HG03159 (cell line): ENCODE data around the gene CDK14.
"Not testable (repeated sequence)": the region's sequence is repeated elsewhere in the genome, so short reads cannot be mapped to it uniquely, and the experiment has no call there.

Experiments used
- ATAC-seq: cut with Tn5 transposase; IDR thresholded peaks from one replicate; pipeline ENCODE4 v1.9.1; 2021; ENCODE audit warnings: mild to moderate bottlenecking, moderate library complexity; ENCODE audit not compliant: unreplicated experiment

CDK14 gene

DNA sequence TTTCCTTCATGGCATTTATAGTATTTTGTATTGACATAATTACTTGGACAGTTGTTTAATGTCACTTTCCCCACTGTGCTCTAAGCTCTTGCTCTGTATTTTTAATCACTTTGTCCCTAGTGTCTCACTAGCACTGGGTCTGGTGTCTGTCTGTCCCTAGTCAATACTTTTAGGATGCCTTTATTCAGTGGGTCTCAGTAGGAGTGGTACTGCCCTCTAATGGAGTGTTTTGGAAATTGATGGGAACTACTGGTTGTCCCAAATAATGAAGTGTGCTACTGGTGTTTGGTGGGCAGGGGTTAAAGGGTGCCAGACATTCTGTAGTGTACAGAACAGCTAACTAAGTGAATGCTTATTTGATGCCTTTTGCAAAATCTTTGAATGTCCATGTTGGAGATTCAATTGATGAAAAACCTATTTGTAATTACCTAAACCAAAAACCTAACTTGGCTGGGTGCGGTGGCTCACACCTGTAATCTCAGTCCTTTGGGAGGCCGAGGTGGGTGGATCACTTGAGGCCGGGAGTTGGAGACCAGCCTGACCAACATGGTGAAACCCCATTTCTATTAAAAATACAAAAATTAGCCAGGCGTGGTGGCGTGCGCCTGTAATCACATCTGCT, 33.3 kb downstream of the CDK14 start:
- ATAC-seq = peak; percentile 76

DNA sequence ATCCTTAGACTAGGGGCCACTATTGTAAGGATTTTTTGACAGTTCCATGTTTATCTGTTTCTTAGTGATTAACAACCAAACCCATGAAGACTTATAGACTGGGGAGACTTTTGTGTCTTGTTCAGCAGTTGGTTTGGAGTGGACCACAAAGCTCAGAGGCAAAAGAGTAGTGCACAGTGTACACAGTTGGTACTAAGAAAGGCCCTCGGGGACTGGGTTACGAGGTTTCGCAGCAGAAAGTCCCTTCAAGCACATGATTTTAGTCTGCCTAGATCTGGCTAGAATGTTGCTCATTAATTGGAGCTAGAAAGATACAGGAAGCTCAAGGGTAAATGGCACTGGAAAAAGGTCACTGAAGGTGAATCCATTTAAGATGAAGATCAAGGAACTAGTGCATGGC, 35.4 kb downstream of the CDK14 start:
- no peak for ATAC-seq

DNA sequence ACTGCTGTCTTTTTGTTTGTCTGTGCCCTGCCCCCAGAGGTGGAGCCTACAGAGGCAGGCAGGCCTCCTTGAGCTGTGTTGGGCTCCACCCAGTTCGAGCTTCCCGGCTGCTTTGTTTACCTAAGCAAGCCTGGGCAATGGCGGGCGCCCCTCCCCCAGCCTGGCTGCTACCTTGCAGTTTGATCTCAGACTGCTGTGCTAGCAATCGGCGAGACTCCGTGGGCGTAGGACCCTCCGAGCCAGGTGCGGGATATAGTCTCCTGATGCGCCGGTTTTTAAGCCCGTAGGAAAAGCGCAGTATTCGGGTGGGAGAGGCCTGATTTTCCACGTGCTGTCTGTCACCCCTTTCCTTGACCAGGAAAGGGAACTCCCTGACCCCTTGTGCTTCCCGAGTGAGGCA, 43.6 kb downstream of the CDK14 start:
- not testable (repeated sequence) for ATAC-seq

DNA sequence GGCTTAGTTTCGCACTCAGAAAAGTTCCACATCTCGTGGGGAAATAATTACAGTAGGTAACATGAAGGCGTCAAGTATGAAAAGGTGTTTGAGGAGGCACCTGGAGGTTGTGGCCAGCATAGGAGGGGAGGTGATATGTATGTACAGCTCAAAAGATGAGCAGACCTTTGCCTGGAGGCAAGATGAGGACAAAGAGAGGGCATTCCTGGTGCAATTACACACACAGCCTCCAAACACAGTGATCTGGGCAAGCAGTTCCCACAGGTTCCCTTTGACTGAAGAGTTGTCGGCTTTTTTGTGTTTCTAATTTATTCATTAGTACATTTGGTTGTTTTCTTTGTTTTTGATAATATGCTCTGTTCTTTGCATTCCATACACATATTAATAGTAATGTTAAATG, 46.9 kb downstream of the CDK14 start:
- no peak for ATAC-seq

DNA sequence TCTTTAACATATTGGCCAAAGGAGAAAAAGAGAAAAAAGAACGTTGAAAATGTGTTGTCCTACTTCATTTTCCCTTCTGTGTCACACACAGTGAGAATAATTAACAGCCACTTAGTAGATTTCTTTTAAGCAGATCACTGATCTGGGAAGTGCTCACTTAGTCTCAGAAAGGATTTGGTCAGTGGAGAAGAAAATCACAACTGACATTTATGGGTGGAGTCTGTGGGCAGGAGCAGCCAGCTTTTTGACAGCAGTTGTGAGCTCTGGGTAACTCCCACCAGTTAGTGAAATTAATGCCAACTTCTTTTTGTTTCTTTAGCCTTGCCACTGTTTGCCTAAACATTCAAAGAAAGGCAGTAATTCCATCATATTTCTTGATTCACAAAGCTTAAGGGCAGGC, 49.7 kb downstream of the CDK14 start:
- ATAC-seq = peak; percentile 54

DNA sequence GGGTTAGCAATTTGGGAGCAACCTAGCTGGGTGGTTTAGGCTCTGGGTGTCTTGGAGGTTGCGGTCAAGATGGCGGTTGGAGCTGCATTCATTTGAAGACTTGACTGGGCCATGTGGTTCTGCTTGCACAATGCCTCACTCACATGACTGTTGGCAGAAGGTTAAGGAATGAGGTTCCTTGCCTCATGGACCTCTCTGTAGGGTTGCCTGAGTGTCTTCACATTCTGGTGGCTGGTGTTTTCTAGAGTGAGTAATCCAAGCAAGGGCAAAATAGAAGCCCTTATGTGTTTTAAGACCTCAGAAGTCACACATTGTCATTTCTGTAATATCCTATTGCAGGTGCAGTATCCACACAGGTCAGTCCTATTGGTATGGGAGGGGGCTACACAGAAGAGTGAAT, 52.0 kb downstream of the CDK14 start:
- ATAC-seq = no peak

DNA sequence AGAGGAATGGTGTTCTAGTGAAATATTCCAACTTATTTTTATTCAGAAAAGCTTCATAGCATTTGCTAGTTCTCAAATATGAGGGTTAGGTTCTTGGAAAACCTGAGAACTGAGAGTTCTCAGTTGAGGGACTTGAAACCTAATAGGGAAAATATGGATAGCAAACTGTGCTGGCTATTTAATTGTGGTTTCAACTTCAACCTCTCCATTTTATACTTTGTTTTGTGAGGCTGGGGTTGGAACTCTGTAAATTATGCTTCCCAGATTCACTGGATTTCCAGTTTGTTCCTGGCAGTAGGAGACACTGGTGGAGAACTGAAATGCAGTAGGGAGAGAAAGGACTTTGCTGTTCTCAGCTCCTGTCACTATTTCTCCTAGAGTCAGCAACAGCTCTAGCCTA, 52.7 kb downstream of the CDK14 start:
- no peak for ATAC-seq

DNA sequence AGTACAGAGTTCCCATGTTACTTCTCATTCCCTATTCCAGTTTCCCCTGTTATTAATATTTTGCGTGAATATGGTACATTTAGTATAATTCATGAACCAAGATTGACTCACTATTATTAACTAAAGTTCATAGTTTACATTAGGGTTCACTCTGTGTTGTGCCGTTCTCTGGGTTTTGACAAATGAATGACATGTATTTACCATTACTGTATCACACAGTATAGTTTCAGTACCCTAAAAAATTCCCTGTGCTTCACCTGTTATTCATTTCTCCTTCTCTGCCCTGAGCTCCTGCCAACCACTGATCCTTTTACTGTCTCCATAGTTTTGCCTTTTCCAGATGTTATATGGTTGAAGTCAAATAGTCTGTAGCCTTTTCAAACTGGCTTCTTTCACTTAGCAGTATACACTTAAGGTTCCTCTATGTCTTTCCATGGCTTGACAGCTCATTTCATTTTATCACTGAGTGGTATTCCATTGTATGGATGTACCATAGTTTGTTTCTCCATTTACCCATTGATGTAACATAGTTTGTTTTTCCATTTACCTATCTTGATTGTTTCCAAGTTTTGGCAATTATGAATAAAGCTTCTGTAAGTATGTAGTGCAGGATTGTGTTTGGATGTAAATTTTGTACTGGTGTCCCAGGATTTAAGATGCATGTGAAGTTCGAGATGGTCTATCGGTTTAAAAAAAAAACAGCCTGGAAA, 58.8 kb downstream of the CDK14 start:
- ATAC-seq = no peak

DNA sequence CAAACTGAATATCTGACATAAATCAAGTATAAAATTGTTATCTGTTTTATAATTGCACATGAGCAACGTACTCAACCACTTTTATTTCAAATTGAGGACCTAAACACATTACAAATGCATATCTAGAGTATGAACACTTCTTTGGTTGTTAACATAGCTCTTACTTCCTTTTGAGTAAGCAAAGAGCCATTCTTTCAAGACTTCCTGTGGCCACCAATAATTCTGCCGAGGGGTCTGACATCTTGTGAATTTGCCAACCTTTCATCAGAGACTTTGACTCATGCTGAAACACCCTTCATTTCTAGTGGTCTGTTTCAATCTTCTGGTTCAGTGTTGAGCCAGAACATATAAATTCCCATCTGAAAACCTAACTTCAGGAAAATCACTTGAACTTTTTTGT, 59.4 kb downstream of the CDK14 start:
- ATAC-seq = peak; percentile 69

DNA sequence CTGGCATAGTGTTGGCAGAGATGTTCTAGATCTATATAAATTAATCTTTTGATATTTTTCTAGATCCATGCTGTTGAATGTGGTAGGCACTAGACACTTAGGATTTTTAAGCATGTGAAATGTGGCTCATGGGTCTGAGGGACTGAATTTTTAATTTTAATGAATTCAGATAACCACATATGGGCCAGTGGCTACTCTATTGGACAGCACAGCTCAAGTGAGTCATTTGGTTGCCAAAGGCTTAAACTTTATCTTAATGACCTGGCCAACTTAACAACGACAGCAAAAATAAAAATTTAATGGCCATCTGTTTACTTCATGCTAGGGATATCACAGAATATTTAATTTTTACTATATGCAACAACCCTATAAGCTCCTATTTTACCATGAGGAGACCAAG, 61.4 kb downstream of the CDK14 start:
- no peak for ATAC-seq

DNA sequence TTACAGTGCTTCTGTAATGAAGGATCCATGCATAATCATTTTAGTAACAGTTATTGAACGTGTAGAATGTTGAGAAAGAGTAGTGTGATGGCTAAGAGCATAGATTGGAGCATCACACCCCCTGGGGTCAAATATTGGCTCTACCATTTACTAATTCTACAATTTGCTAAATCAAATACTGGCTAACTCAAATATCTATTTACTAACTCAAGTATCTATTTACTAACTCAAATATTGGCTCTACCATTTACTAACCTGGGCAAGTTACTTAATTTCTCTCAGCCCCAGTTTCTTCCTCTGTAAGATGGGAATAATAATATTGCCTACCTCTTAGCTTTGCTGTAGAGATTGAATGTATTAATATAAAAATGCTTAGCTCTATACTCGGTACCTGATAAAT, 64.0 kb downstream of the CDK14 start:
- no peak for ATAC-seq

DNA sequence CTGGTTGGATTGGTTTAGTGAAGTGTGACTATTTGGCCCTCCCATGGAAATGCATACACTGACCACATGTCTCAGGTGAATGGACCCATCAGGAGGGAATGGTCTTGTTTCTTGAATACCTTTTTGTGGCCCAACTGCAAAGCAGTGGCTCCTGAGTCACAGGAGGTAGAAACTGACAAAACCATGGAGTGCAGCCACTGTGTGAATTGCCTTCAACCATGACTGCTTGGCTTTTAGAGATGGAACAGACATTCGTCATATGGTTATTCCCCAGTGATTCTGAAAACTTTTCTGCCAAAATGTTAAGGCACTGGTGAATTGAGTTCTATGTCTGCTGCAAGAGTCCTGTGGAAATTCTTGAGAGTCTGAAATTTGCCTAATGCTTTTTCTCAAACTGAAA, 64.7 kb downstream of the CDK14 start:
- ATAC-seq = peak; percentile 38

DNA sequence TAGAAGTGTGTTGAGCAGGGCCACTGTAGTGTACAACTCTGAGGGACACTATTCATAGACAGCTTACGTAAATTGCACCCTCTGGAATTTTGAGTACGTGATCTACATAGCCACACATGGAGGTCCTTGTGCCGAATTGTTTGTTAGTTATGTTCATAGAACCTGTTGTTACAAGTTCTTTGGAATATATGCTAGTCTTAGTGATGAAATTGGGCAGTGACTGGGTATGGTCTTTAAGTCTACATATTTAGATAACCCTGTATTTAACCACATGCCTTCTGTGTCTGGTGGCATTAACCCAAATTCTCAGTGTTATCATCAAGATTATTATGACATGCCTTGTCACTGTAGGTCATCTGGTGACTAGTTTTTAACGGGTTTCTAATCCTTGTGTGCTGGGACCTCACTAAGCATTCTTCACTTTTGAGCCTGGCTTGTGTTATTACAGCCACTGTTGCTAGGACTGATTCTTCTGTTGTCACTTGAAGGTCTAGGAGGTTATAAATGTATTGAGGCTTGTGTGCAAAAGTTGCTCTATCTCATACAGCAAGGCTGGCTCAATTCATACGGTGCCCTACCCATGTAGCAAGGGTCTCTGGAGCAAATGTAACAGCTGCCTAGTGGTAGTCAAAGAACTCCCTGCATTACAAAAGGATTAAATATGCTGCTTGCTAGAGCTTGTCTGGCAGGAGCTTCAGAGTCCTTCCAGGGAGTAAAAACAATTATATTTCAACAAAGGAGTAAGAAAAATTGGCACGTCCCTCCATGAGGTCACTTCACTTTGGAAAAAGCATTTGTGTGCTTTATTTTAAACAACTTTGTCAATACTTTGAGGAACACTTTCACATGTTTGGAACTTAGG, 65.4 kb downstream of the CDK14 start:
- ATAC-seq = no peak

DNA sequence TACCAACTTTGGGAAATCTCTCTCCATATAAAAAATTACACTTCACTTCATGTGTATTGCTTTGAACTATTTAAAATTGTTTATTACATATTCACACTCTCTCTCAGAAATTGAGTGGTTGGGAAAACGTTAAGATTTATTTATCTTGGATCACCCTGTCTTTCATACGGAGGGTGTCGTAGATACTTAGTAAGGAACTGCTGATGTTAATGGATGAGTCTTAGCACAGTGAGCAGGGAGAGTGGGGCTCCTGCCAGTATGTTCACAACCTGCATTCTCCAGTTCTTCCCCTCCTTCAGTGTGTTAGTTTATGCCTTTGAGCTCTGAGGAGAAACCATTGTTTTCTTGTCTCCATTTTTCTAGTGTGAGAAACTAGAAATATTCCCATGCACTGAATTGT, 67.1 kb downstream of the CDK14 start:
- no peak for ATAC-seq

DNA sequence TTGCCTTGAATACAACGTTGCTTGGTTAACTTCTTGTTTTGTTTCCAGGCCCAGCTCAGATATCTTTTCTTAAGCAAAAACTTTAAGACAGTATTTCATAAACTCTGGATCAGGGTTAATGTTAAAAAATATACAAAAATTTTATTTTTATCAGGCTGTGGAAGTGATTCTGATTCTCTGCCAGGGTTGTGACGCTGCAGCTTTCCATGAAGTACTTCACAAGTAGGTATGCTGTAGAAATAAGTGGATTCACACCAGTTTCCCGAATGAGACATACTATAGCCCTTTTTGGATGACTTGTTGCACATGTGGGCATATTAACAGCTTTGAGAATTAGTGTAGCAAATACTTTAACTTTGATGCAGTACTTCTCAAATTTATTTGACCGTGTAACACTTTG, 70.1 kb downstream of the CDK14 start:
- no peak for ATAC-seq

DNA sequence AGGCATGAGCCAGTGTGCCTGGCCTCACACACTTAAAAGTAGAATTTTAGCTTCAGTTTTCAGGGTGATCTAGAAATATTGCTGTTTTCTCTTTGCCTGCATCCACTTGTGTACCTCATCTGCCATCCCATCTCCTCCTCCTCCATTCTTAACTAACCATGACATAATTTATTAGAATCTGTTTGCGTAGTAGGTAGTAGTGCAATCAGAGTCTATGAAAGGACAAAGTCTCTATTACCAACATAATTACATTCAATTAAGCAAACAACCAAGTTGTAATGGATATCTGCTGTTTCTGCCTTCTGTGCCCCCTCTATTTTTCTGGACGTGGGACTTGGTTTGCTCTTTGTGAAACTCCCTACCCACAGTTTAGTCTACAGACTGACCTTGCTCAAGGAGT, 72.9 kb downstream of the CDK14 start:
- no peak for ATAC-seq

DNA sequence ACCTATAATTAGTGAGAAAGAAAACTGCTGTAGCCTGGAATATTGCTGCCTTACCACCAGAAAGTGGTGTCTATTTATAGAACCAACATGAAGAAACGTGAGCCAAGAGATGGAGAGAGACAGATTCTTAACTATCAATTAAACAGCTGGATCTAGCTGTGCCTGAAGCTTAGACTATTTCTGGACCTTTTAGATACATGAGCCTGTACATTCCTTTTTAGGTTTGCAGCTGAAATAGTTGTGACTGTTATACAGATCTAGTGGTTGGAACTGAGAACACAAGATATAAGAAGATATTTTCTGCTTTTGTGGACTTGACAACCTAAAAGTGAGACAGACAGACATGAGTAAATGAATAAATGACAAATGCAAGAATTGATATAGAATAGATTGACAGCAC, 73.4 kb downstream of the CDK14 start:
- no peak for ATAC-seq

DNA sequence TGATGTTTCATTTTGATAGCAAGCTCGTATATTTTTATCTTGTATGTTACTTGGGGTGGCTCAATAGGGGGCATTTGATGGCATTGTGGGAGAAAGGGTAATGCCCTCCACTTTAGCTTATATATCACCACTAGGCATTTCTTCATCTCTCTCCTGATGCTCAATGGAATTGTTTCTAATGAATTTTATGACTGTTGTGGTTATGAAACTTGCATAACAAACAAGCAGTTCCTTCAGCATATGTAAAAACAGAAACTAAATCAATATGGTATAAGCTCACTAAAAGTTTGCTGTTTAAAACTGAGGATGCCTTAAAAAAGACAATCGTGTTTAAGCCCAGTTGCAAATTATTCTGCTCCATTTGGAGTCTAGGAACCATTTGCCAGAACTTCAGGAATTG, 75.5 kb downstream of the CDK14 start:
- no peak for ATAC-seq

DNA sequence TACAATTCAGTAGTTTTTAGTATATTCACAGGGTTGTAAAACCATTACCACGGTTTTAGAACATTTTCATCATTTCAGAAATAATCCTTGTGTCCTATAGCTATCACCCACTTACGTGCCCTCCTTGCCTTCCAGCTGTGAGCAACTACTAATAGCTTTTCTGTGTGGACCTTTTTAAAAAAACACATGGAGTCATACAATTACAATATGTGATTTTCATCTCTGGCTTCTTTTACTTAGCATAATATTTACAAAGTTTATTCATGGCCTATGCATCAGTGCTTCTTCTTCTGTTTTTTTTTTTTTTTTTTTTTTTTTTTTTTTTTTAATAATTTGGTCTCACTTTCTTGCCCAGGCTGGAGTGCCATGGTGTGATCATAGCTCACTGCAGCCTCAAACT, 76.1 kb downstream of the CDK14 start:
- ATAC-seq = no peak

DNA sequence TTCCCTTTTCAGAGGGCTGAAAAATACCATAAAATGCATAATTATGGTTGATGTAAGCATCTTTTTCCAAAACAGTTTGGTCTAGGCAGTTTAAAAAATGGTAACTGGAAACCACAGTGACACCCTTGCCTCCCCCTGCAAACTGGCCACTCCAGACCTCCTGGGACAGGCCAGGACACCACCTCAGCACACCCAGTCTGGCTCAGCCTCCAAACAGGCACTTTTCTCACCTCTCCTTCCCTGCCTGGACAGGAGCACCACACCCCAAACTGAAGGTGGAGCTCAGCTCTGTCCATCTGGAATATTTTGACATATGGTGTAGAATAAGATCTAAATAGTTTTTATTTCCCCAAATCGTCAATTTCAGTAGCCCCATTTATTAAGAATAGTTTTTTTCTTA, 78.5 kb downstream of the CDK14 start:
- no peak for ATAC-seq

DNA sequence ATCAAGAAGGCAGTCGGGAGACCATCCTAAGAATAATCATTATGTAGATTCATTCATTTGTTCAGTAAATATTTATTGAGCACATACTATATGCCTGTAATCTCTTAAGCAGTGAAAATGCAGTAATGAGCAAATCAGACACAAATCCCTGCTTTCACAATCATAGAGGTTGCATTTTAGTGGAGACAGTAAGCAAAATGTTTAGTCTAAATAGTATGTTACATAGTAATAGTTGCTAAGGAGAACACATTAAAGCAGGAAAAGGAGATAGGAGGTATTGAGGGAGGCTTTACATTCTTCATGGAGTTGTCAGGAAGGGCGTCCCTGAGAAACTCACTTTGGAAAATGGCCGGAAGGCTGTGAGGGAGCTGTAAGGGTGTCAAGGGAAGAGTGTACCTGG, 79.9 kb downstream of the CDK14 start:
- no peak for ATAC-seq
